Endothelial cell (in vitro differentiated cells): ENCODE measurements around the gene CCDC149. TPM values are rescaled to one million over a fixed set of nuclear protein-coding genes. Genes with fewer than 3 reads are reported as not detected.

Experiments
- DNase-seq: peaks from one replicate; pipeline ENCODE4 v3.0.0; 2021; ENCODE audit warnings: low spot score
- H3K27ac Mint-ChIP-seq: one replicate; pipeline ENCODE4 v1.8.0; 2021; ENCODE audit warnings: mixed read lengths, inconsistent platforms; ENCODE audit not compliant: unreplicated experiment
- H3K27me3 Mint-ChIP-seq: one replicate; pipeline ENCODE4 v1.8.0; 2021; ENCODE audit warnings: mild to moderate bottlenecking, moderate library complexity, mixed read lengths, inconsistent platforms; ENCODE audit not compliant: unreplicated experiment
- H3K36me3 Mint-ChIP-seq: one replicate; pipeline ENCODE4 v1.8.0; 2021; ENCODE audit warnings: mild to moderate bottlenecking, low read depth, mixed read lengths, inconsistent platforms; ENCODE audit not compliant: unreplicated experiment
- H3K4me1 Mint-ChIP-seq: one replicate; pipeline ENCODE4 v1.8.0; 2021; ENCODE audit warnings: mild to moderate bottlenecking, mixed read lengths, inconsistent platforms; ENCODE audit not compliant: unreplicated experiment
- H3K4me3 Mint-ChIP-seq: one replicate; pipeline ENCODE4 v1.8.0; 2021; ENCODE audit warnings: mild to moderate bottlenecking, mixed read lengths, inconsistent platforms; ENCODE audit not compliant: unreplicated experiment
- H3K9me3 Mint-ChIP-seq: one replicate; pipeline ENCODE4 v1.8.0; 2021; ENCODE audit warnings: mixed read lengths, inconsistent platforms; ENCODE audit not compliant: unreplicated experiment
- total RNA-seq: library from RNA; stranded (reverse); fragmentation: NEBNext Ultra II Directional; extraction: Animal tissue kit (Norgen Biotek cat#: 25700); gene quantifications from one replicate; pipeline ENCODE4 v1.2.1, GENCODE V29; 2021; ENCODE audit not compliant: unreplicated experiment
- TF ChIP-seq, protein P1 (sequence below): fragments of 200-600 bp; sonication (generic); IDR thresholded peaks from one replicate; pipeline ENCODE4 v1.5.0; 2021; ENCODE audit warnings: antibody characterized with exemption; ENCODE audit not compliant: unreplicated experiment

The CCDC149 gene
- total RNA-seq, 1 donor from 2014 or later: 4.0 TPM

DNA sequence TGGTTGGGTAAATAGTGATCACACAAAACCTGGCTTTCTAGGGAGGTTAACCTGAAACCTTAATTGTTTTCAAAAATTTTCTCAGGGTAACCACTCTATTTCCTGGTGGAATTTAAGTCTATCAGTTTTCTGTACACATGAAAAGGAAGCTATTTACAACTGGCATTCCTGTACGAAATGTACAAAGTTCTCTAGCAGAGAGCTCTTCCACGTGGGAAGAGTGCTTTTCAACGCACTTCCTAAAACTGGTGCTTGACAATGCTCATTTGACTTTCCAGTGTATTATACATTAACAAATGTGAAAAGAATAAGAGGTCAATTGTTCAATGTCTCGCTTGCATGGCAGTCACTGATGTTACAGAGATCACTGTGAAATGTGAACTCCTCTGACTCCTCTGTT, 120.3 kb downstream of the CCDC149 start:
- H3K4me1 Mint-ChIP-seq: peaks cover 8% of the 10 kb centered on the region
- peaks cover 2% of the 10 kb centered on the region for H3K27me3 Mint-ChIP-seq
- DNase-seq: no peak
- TF ChIP-seq, protein P1, sequence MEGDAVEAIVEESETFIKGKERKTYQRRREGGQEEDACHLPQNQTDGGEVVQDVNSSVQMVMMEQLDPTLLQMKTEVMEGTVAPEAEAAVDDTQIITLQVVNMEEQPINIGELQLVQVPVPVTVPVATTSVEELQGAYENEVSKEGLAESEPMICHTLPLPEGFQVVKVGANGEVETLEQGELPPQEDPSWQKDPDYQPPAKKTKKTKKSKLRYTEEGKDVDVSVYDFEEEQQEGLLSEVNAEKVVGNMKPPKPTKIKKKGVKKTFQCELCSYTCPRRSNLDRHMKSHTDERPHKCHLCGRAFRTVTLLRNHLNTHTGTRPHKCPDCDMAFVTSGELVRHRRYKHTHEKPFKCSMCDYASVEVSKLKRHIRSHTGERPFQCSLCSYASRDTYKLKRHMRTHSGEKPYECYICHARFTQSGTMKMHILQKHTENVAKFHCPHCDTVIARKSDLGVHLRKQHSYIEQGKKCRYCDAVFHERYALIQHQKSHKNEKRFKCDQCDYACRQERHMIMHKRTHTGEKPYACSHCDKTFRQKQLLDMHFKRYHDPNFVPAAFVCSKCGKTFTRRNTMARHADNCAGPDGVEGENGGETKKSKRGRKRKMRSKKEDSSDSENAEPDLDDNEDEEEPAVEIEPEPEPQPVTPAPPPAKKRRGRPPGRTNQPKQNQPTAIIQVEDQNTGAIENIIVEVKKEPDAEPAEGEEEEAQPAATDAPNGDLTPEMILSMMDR: no peak
- H3K9me3 Mint-ChIP-seq: no peaks in the 10 kb centered on the region
- no peak overlapping the region for H3K27ac Mint-ChIP-seq
- no peaks in the 10 kb centered on the region for H3K36me3 Mint-ChIP-seq
- no peak overlapping the region for H3K4me3 Mint-ChIP-seq

DNA sequence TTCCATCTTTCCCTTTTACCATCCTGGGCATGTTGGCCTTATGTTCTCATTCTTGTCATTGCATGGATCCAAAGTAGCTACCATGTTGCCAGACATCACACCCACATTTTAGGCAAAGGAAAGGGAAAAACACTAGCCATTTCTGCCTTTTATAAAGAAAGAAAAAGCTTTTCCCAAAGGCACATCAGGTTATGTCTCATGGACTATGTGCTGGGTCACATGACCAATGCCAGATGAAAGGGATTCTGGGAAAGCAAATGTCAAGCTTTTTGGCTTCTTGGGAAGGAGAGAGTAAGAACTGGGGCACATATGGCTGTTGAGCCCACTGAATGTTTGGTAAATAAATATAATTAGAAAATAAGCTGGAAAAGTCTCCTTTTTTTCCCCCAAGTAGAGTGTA, 121.8 kb downstream of the CCDC149 start:
- Mint-ChIP-seq H3K36me3 (no peaks in the 10 kb centered on the region), H3K4me3 (no peak overlapping the region), H3K9me3 (no peaks in the 10 kb centered on the region), H3K27me3 (peaks cover 2% of the 10 kb centered on the region), H3K27ac (no peak overlapping the region), H3K4me1 (peaks cover 8% of the 10 kb centered on the region)
- TF ChIP-seq, protein P1: no peak
- no peak for DNase-seq

DNA sequence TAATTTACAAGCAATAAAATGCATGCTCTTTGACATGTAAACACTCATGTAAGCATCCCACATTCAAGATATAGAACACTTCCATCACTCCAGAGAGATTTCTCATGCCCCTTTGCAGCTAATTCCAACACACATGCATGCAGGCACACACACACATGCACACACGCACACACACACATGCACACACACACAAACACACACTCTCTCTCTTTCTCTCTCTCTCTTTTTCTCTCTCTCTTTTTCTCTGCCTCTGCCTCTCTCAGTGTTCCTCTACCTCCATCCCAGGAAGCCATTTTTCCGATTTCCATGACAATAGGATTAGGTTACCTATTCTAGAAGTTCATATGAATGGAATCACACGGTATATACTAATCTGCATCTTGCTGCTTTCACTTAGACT, 129.3 kb downstream of the CCDC149 start:
- Mint-ChIP-seq H3K4me1 (no peaks in the 10 kb centered on the region), H3K9me3 (no peaks in the 10 kb centered on the region), H3K36me3 (no peaks in the 10 kb centered on the region), H3K4me3 (no peak overlapping the region), H3K27ac (no peak overlapping the region), H3K27me3 (peaks cover 2% of the 10 kb centered on the region)
- TF ChIP-seq, protein P1: no peak
- no peak for DNase-seq

DNA sequence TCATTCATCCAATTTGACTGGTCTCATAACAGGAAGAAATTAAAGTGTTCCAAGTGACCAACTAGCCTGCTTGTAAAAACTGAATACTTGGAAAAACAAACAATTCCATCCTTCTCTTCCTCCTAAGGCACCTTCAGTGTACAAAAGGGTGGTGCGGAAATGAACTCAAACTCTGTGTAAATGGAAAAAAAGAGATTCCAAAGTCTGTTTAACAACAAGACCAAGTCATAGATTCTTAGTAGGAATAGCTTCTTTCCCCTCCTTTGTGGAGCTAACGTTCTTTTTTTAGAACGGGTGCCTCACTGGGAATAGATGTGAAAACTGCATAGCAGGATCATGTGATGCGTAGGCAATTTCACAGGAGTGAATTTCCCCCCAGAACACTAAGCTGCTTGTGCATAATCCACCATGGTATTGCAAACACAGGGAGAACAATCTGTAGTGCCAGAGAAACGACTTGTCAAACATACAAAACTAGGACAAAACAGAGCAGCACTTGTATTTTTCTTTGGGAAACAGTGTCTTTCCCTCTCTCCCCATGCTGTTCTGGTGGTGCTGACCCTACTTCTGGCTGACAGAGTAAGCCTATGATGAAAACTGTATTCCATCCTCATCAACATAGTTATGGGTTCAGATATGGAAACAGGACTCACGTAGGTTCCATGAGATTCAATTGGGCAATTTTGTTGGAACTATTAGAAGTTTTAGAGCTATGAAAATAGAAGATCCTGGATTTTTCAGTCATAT, 130.7 kb downstream of the CCDC149 start:
- H3K9me3 Mint-ChIP-seq: no peaks in the 10 kb centered on the region
- no peaks in the 10 kb centered on the region for H3K27me3 Mint-ChIP-seq
- TF ChIP-seq, protein P1: no peak
- no peak overlapping the region for H3K27ac Mint-ChIP-seq
- DNase-seq: no peak
- H3K4me1 Mint-ChIP-seq: no peaks in the 10 kb centered on the region
- no peak overlapping the region for H3K4me3 Mint-ChIP-seq
- H3K36me3 Mint-ChIP-seq: no peaks in the 10 kb centered on the region

DNA sequence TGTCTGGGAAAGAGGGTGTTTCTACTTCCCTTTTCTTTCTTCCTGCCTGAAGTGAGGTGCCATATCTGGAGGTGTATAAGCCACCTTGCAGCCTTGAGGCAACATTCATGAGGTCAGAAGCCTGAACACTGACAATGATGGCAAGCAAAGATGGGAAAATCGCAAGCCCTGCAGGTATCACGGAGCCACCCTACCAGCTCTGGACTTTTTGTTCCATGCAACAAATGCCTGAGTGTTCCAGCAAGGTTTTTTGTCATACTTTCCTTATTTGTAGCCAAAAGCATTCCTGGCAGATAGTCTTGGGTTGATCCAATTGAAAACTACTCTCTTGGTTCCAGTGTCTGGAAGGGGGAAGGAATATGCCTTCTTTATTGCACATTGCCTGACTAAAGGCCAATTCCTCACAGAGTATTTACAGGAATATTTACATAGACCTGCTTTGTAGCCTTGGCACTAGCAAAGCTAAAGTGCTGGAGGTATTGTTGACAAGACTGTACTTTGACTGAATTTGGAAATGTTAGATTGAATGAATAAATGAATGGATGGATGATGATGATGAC, 131.8 kb downstream of the CCDC149 start:
- no peaks in the 10 kb centered on the region for H3K4me1 Mint-ChIP-seq
- no peak for DNase-seq
- no peaks in the 10 kb centered on the region for H3K9me3 Mint-ChIP-seq
- H3K4me3 Mint-ChIP-seq: no peak overlapping the region
- no peaks in the 10 kb centered on the region for H3K36me3 Mint-ChIP-seq
- no peak overlapping the region for H3K27ac Mint-ChIP-seq
- H3K27me3 Mint-ChIP-seq: no peaks in the 10 kb centered on the region
- TF ChIP-seq, protein P1: no peak
